Liver (tissue), 9 donors: ENCODE measurements around the gene RNF13. TPM values are rescaled to one million over a fixed set of nuclear protein-coding genes. Genes with fewer than 3 reads are reported as not detected.

Experiments used
- DNase-seq: peaks from one replicate; pipeline ENCODE4 v3.0.0-alpha.2; 2017; ENCODE audit warnings: low spot score
- H3K27ac ChIP-seq, 2 donors: one replicate each; pipeline ENCODE4 v1.7.0; 2013; ENCODE audit warnings: inconsistent platforms in 2 of 2, low read length in 2 of 2, control low read depth in 1 of 2, low read depth in 1 of 2, mild to moderate bottlenecking in 1 of 2
- H3K27me3 ChIP-seq, 4 donors: one replicate each; pipeline versions ENCODE4 v1.6.1 to v1.7.0; 2013; ENCODE audit warnings: low read length in 3 of 4, inconsistent platforms in 1 of 4, mild to moderate bottlenecking in 1 of 4, moderate library complexity in 1 of 4; ENCODE audit not compliant: control insufficient read depth in 4 of 4, insufficient read depth in 4 of 4
- H3K36me3 ChIP-seq, 4 donors: one replicate each; pipeline versions ENCODE4 v1.6.1 to v1.7.0; 2013; ENCODE audit warnings: low read length in 3 of 4, mild to moderate bottlenecking in 3 of 4, low read depth in 1 of 4, moderate library complexity in 1 of 4; ENCODE audit not compliant: control insufficient read depth in 4 of 4, insufficient read depth in 3 of 4
- H3K4me1 ChIP-seq, 4 donors: one replicate each; pipeline versions ENCODE4 v1.6.1 to v1.7.0; 2013; ENCODE audit warnings: low read length in 3 of 4, mild to moderate bottlenecking in 3 of 4, moderate library complexity in 1 of 4; ENCODE audit not compliant: control insufficient read depth in 4 of 4, insufficient read depth in 4 of 4
- H3K4me3 ChIP-seq, 3 donors: one replicate each; pipeline versions ENCODE4 v1.6.1 to v1.7.0; 2013; ENCODE audit warnings: low read length in 3 of 3, control low read depth in 1 of 3, low read depth in 1 of 3, mild to moderate bottlenecking in 1 of 3
- H3K9ac ChIP-seq, 2 donors: one replicate each; pipeline ENCODE4 v1.7.0; 2013; ENCODE audit warnings: low read length in 2 of 2, mild to moderate bottlenecking in 2 of 2, moderate library complexity in 2 of 2, control low read depth in 1 of 2, low read depth in 1 of 2
- H3K9me3 ChIP-seq, 4 donors: one replicate each; pipeline versions ENCODE4 v1.6.1 to v1.7.0; 2013; ENCODE audit warnings: low read length in 3 of 4; ENCODE audit not compliant: control insufficient read depth in 4 of 4
- ATF3 ChIP-seq: IDR thresholded peaks from 2 replicates; pipeline ENCODE4 v1.6.1; 2016; ENCODE audit warnings: antibody characterized with exemption
- CTCF ChIP-seq: fragments of 150-350 bp; IDR thresholded peaks from 2 replicates; pipeline ENCODE4 v1.5.1; 2017; ENCODE audit warnings: improper control_type of control experiment, low read depth, low read length; ENCODE audit not compliant: missing input control
- FOXA2 ChIP-seq: IDR thresholded peaks from 2 replicates; pipeline ENCODE4 v1.6.1; 2016; ENCODE audit warnings: antibody characterized with exemption
- GABPA ChIP-seq, 2 donors: IDR thresholded peaks in 1 of 2; conservative IDR thresholded peaks in 1 of 2; 2 replicates each; pipeline ENCODE4 v1.6.1; 2016; ENCODE audit warnings: antibody characterized with exemption in 2 of 2, mild to moderate bottlenecking in 1 of 2, moderate library complexity in 1 of 2
- HNF4A ChIP-seq, 2 donors: conservative IDR thresholded peaks; 2 replicates each; pipeline ENCODE4 v1.6.1; 2016; ENCODE audit warnings: antibody characterized with exemption in 2 of 2, mild to moderate bottlenecking in 2 of 2
- HNF4G ChIP-seq: IDR thresholded peaks from 2 replicates; pipeline ENCODE4 v1.6.1; 2016; ENCODE audit warnings: antibody characterized with exemption
- MAX ChIP-seq: IDR thresholded peaks from 2 replicates; pipeline ENCODE4 v1.6.1; 2016; ENCODE audit warnings: antibody characterized with exemption
- NR2F2 ChIP-seq: IDR thresholded peaks from 2 replicates; pipeline ENCODE4 v1.6.1; 2016; ENCODE audit warnings: antibody characterized with exemption
- RAD21 ChIP-seq, 2 donors: IDR thresholded peaks; 2 replicates each; pipeline ENCODE4 v1.6.1; 2016; ENCODE audit warnings: antibody characterized with exemption in 2 of 2, mild to moderate bottlenecking in 2 of 2
- REST ChIP-seq: IDR thresholded peaks from 2 replicates; pipeline ENCODE4 v1.6.1; 2016; ENCODE audit warnings: antibody characterized with exemption, mild to moderate bottlenecking
- RXRA ChIP-seq, 2 donors: IDR thresholded peaks; 2 replicates each; pipeline ENCODE4 v1.6.1; 2017 to 2018; ENCODE audit warnings: antibody characterized with exemption in 2 of 2, mild to moderate bottlenecking in 1 of 2
- TAF1 ChIP-seq: conservative IDR thresholded peaks from 2 replicates; pipeline ENCODE4 v1.6.1; 2016; ENCODE audit warnings: antibody characterized with exemption, mild to moderate bottlenecking
- ZBTB33 ChIP-seq: IDR thresholded peaks from 2 replicates; pipeline ENCODE4 v1.6.1; 2016; ENCODE audit warnings: antibody characterized with exemption
- WGBS: extraction: QIAGEN DNeasy Blood & Tissue Kit; methylation state at CpG from one replicate; pipeline ENCODE4 v1.1.7; 2013; 5-methylcytosine and 5-hydroxymethylcytosine counted together
- polyA plus RNA-seq, 2 donors: library from polyadenylated mRNA; stranded (reverse) in 1 of 2; unstranded in 1 of 2; fragments of 200-250 nt in 1 of 2; fragments of >200 nt in 1 of 2; fragmentation: Nextera tagmentation in 1 of 2; extraction: Ambion mirVana in 1 of 2; gene quantifications; one replicate each; pipeline versions ENCODE4 v1.2.1 to v1.2.3, GENCODE V29; 2013 to 2015
- total RNA-seq, 2 donors: library from RNA; depleted of rRNA; stranded (reverse); fragments of >200 nt; gene quantifications; one replicate each; pipeline ENCODE4 v1.2.3, GENCODE V29; 2014
- donor health status: healthy.
- donor health status: healthy.
- donor health status: healthy.
- donor health status: healthy.
- donor health status: healthy.

The RNF13 gene
- total and polyA plus RNA-seq, 4 donors: 31.3 to 70.5 (median 59.9) TPM

GRCh38 chr3:149895339-149895738, 82.3 kb downstream of the RNF13 start:
- peaks cover 0 to 7% (median 2%) of the 10 kb centered on the region in 4 donors for H3K36me3 ChIP-seq
- WGBS: 57% methylated on average over 1 of the region's 1 CpG

GRCh38 chr3:149895769-149896168, 82.8 kb downstream of the RNF13 start:
- Histone ChIP-seq H3K9me3 (no peaks in the 10 kb centered on the region), H3K36me3 (peaks cover 0 to 7% (median 2%) of the 10 kb centered on the region in 4 donors), H3K4me3 (no peak overlapping the region), H3K27ac (no peak overlapping the region), H3K9ac (no peak overlapping the region), H3K4me1 (peaks cover 0 to 2% (median 0%) of the 10 kb centered on the region in 4 donors), H3K27me3 (no peaks in the 10 kb centered on the region)
- no peak for TF ChIP-seq REST
- TF ChIP-seq FOXA2: no peak
- no peak for TF ChIP-seq TAF1
- no peak for TF ChIP-seq RAD21 (IDR thresholded peaks at IDR 0.05)
- no peak for TF ChIP-seq HNF4G
- no peak for TF ChIP-seq ZBTB33
- TF ChIP-seq GABPA (IDR thresholded peaks at IDR 0.05 in 1 of 2, conservative IDR thresholded peaks at IDR 0.05 in 1 of 2): no peak
- no peak for TF ChIP-seq MAX
- no peak for TF ChIP-seq ATF3
- TF ChIP-seq RXRA (IDR thresholded peaks at IDR 0.05): no peak
- no peak for TF ChIP-seq HNF4A (conservative IDR thresholded peaks at IDR 0.05)
- TF ChIP-seq NR2F2: no peak
- DNase-seq: no peak
- WGBS: 92% methylated on average over 2 of the region's 2 CpGs

More at GRCh38 chr3:149895339-149895738, 82.3 kb downstream of the RNF13 start:
- Histone ChIP-seq H3K27ac (no peak overlapping the region), H3K9ac (no peak overlapping the region), H3K4me3 (no peak overlapping the region), H3K4me1 (peaks cover 0 to 2% (median 0%) of the 10 kb centered on the region in 4 donors), H3K27me3 (no peaks in the 10 kb centered on the region), H3K9me3 (no peaks in the 10 kb centered on the region)
- TF ChIP-seq RXRA (IDR thresholded peaks at IDR 0.05): no peak
- no peak for TF ChIP-seq CTCF
- no peak for DNase-seq
